ENCODE results near the gene TMPRSS9.

- TF ChIP-seq CTCF (IDR thresholded peaks at IDR 0.05), result no peak
- TF ChIP-seq ZFX (IDR thresholded peaks at IDR 0.05; ENCODE audit: borderline replicate concordance), result no peak
Measured at GRCh38 chr19:2332341-2333026, 27.6 kb upstream of the TMPRSS9 start.

Data from 22Rv1 (cell line).